ENCODE data around the gene TTLL9.

DNA sequence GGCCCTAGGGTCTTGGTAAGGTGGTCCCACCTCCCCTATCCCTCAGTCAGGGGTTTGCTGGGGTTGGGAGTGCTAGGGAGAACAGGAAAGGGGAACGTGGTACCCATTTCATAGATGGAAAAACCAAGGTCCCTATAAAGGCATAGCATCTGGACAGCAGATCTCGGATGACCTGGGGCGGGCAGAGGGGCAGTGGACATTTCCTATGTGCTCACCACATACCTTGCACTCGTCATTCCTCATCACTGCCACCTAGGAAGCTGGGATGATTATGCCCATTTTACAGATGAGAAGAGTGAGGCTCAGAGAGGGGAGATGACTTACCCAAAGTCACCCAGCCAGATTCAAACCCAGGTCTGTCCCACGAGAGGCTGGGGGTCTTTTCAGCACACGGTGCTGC lies 39.2 kb upstream of the TTLL9 start:
- TF ChIP-seq POLR2A (IDR thresholded peaks at IDR 0.05) = no peak
- TF ChIP-seq, protein P1, sequence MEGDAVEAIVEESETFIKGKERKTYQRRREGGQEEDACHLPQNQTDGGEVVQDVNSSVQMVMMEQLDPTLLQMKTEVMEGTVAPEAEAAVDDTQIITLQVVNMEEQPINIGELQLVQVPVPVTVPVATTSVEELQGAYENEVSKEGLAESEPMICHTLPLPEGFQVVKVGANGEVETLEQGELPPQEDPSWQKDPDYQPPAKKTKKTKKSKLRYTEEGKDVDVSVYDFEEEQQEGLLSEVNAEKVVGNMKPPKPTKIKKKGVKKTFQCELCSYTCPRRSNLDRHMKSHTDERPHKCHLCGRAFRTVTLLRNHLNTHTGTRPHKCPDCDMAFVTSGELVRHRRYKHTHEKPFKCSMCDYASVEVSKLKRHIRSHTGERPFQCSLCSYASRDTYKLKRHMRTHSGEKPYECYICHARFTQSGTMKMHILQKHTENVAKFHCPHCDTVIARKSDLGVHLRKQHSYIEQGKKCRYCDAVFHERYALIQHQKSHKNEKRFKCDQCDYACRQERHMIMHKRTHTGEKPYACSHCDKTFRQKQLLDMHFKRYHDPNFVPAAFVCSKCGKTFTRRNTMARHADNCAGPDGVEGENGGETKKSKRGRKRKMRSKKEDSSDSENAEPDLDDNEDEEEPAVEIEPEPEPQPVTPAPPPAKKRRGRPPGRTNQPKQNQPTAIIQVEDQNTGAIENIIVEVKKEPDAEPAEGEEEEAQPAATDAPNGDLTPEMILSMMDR (IDR thresholded peaks at IDR 0.05) = no peak

All from thyroid gland (tissue), 4 donors.